PC-3 (cell line): ENCODE measurements around the gene PHC2.

Experiments used
- EZH2 ChIP-seq: fragments of 300-600 bp; sonication (generic); IDR thresholded peaks from one replicate; pipeline ENCODE4 v1.6.1; 2017; ENCODE audit warnings: antibody characterized with exemption, mild to moderate bottlenecking, low read length; ENCODE audit not compliant: unreplicated experiment
- TF ChIP-seq, protein P1 (sequence below): fragments of 300-600 bp; sonication (generic); conservative IDR thresholded peaks from 2 replicates; pipeline ENCODE4 v1.5.1; 2017; ENCODE audit warnings: antibody characterized with exemption, low read depth, mild to moderate bottlenecking, low read length

DNA sequence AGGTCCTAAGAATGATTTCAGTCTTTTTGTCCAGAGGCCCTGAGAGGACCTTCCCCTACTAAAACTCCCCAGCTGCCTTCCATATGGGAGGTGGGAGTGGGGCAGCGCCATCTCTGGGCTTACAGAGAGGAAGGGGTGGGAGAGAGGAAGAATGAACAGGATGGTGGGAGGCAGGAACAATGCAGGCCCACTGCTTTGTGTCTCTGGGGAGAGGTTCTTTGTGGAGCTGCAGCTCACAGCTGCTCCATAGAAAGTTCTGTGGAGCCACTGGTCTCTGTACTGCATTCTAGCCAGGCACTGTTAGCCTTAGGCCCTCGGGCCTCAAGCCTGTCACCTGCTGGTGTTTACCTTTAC, 66.4 kb downstream of the PHC2 start:
- TF ChIP-seq EZH2: no peak
- TF ChIP-seq, protein P1, sequence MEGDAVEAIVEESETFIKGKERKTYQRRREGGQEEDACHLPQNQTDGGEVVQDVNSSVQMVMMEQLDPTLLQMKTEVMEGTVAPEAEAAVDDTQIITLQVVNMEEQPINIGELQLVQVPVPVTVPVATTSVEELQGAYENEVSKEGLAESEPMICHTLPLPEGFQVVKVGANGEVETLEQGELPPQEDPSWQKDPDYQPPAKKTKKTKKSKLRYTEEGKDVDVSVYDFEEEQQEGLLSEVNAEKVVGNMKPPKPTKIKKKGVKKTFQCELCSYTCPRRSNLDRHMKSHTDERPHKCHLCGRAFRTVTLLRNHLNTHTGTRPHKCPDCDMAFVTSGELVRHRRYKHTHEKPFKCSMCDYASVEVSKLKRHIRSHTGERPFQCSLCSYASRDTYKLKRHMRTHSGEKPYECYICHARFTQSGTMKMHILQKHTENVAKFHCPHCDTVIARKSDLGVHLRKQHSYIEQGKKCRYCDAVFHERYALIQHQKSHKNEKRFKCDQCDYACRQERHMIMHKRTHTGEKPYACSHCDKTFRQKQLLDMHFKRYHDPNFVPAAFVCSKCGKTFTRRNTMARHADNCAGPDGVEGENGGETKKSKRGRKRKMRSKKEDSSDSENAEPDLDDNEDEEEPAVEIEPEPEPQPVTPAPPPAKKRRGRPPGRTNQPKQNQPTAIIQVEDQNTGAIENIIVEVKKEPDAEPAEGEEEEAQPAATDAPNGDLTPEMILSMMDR: no peak
